ENCODE results near the gene TMEM115.

DNA sequence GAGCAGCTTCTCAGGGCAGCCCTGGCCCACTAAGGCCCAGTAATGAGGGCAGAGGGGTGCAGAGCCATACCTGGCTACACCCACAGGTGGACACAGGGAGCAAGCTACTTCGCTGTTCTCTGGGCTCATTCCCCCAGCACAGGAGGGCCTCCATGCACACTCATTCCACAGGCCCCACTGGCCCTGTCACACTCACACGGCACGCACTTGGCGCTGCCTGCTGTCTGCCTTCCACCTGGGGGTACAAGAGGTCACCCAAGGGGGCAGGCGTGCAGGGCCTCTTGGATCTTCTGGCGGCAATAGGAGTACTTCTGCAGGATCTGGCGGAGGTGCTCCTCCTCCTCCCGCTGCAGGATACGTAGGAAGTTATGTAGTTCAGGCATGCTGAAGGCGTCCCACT lies 29.0 kb downstream of the TMEM115 start:
- TF ChIP-seq POLR2AphosphoS5 (IDR thresholded peaks at IDR 0.05; ENCODE audit: insufficient read depth in 1 of 2, low read depth in 1 of 2) (no peak), CTCF (IDR thresholded peaks at IDR 0.05) (no peak), POLR2A (IDR thresholded peaks at IDR 0.05) (no peak)
